ENCODE measurements around the gene CCDC33.

Gene CCDC33

DNA sequence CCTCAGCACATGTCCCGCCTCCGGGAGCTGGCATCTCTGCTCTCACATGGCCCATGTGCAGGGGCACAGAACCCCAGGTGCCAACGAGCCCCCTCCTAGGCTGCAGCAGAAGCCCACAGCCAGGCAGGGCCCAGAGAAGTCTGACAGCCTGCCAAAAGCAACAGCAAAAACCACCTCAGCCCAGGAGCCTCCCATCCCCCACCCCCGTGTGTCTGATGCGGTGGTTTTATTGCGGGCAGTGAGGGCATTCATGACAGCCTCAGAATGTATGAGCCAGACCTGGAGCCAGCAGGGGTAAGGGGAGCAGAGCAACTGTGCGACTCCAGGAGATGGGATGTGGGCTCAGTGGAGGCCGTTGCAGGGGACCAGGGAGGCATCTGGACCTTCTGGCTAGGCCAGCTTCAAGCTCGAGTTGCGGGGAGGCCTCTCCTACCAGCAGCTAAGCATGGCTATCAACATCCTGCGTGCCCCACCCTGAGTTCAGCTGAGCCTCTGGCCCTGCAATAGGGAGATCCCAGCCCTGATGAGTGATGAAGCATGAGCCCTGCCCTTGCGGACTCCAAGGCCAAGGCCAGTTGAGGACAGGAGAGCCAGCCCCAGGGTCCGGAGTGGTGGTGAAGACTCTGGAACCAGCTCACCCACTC, 78.8 kb downstream of the CCDC33 start:
- no peak for DNase-seq (ENCODE audit: low spot score)

DNA sequence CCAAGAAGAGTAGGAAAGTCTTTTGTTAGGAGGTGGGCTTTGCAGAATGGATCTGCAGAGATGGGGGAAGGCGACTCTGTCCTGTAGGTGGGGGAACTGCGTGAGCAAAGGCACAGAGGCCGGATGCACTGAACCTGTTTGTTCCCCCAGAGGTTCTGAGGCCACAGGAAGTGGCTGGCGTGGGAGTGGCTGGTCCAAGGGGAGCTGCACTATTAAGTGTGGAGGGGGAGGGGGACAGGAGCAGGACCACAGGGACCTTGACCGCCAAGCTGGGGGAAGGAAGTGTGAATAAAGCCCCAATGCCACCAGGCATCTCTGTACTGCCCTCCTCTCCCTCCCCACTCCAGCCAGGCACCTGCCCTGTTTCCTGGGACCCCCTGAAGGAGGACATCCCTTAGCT, 79.5 kb downstream of the CCDC33 start:
- no peak for DNase-seq (ENCODE audit: low spot score)

DNA sequence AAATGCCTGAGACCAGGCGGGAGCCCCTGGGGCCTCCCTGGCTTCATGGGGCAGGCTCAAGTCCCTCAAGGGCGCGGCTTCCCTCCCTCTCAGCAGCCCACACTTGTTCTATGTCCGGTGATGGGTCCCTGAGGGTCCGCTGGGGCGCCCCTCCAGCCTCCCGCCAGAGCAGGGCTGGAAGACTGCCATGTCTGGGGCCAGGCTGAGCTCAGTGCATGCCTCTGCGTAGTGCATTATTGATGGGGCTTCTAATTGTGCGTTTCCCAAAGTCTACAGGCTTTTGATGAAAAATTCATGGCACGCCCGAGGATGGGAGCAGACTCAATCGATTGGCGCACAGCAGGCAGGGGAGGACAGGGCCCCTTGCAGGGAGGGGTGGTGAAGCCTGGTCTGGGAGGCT, 80.0 kb downstream of the CCDC33 start:
- DNase-seq (ENCODE audit: low spot score), result no peak

DNA sequence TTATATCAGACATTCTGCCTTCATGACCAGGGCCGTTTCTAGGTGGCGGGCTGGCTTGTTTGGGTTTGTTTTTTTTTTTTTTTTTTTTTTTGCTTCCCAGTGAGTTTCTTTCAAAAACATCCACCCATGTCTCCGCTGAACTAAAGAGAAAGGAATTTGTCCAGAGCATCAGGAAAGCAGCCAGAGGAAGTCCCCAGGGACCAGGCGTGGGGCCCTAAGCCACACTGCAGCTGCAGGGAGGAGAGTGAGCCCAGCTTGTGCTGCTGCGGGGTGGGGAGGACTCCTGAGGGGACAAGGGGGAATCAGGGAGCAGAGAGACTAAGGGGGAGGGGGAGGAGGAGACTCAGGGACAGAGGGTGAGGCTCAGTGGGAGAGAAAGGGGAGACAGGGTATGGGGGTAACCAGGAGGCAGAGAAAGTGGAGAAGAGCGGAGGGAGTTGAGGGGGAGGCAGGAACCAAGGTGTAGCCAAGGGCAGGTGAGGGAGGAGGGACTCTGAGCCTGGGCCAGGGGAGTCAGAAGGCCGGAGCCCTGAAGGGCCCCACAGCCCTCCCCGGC, 81.8 kb downstream of the CCDC33 start:
- no peak for DNase-seq (ENCODE audit: low spot score)

- no peak for DNase-seq (ENCODE audit: low spot score)
Observed at GRCh38 chr15:74318376-74319137, 82.4 kb downstream of the CCDC33 start.

DNA sequence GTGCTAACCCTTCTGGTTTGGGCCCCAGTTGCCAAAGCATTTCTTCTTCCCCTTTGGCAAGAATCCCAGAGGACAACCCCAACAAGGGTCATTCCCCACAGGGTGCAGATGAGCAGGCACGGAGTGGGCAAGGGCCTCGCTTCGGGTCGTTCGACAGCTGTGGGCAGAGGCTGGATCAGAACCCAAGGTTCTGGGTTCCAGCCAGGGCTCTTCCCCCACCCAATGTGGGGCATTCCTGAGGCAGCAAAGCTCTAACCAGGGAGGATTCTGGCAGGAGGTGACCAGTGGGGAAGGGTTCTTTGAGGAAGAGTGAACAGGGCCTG, 83.0 kb downstream of the CCDC33 start:
- DNase-seq (ENCODE audit: low spot score), result no peak

- no peak for DNase-seq (ENCODE audit: low spot score)
Observed at GRCh38 chr15:74319596-74320351, 83.6 kb downstream of the CCDC33 start.

DNA sequence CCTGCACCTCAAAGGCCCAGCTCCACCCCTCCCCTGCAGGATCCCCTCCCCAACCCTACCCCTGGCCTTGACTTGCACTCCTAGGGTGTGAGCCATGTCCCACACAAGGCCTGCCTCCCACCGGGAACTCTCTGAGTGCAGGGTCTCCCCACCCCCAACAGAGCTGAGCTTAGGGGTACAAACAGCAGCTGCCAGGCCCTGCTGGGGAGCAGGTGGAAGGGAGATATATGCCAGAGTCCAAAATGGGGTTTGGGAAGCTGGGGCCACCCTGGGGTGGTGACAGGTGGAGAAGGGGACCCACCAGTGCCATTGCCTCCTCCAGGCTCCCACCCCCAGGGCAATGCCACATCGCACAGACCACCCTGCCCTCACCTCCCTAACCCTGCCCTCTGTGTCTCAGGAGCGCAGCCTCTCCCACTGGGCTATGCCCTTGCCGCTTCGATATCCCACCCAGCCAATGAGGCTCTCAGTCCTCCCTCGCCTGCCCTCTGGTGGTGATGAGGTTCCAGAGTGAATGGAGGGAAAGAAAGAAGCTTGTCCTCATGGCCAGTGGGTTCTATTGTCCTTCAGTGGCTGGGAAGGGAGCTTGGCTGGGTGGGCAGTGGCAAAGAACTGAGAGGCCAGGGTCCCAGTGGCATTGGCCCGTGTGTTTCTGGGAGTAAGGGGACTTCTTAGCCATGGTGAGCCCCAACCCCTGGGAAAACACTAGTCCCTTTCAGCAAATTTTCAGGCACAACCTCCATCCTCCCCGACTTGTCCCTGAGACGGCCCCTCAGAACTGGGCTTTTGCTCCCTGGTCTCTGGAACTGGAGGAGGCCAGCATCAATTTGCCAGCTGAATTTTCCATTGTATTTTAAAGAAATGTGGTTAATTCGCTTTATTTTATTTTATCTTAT, 84.5 kb downstream of the CCDC33 start:
- DNase-seq (ENCODE audit: low spot score), result peak; percentile 71

- DNase-seq (ENCODE audit: low spot score), result peak; percentile 89
Observed at GRCh38 chr15:74322558-74323180, 86.5 kb downstream of the CCDC33 start.

DNA sequence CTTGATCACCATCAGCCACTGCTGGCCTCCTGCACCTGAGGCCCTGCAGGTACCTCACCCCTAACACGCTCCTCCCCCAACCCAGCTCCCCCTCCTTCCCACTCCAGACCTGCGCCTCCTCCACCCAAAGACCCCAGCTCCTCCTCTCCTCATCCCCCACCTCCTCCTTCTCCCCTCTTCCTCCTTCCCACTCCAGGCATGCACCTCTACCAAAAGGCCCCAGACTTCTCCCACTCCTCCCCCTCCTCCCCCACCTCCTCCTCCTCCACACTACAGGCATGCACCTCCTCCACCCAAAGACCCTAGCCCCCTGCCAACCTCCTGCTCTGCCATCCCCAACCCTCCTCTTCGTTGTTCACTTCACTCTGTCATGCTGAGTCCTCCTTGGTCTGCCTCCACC, 88.6 kb downstream of the CCDC33 start:
- no peak for DNase-seq (ENCODE audit: low spot score)

DNA sequence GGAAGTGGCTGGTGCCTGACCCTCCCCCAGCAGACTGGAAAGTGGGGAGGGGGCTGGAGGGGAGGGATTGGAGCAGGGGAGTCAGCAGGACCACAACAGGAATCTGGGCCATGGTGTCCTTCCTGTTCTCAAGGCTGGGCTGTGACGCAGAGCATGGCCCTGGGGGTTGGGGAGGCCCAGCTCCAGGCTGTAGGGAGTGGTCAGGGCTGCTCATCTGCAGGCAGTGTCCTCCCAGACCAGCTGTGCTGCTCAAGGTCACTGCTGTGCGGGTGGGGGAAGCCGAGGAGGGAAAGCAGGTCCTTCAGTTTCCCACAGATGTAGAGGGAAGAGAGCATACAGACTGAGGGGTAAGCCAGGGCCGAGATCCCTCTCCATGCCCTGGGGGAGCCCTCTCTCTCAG, 90.6 kb downstream of the CCDC33 start:
- no peak for DNase-seq (ENCODE audit: low spot score)

GRCh38 chr15:74327756-74328155, 91.6 kb downstream of the CCDC33 start:
- DNase-seq (ENCODE audit: low spot score), result no peak

- no peak for DNase-seq (ENCODE audit: low spot score)
Observed at GRCh38 chr15:74328331-74329056, 92.4 kb downstream of the CCDC33 start.

DNA sequence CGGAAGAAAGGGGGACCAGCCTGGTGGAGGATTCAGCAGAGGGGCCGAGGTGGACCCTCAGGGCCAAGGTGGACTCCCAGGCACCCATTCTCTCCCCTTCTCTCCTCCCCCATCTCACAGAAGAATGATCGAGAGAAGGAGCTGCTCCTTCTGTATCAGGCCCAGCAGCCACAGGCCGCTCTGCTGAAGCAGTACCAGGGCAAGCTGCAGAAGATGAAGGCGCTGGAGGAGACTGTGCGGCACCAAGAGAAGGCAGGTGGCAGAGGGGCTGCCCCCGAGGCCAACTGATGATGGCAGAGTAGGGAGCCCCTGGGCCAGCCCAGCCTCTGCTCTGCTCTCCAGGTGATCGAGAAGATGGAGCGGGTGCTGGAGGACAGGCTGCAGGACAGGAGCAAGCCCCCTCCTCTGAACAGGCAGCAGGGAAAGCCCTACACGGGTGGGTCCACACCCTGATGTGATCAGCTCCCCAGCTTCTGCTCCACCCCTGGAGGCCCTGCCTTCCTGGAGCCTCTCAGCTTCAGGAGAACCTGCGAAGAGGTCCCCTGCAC, 94.8 kb downstream of the CCDC33 start:
- DNase-seq (ENCODE audit: low spot score), result no peak

DNA sequence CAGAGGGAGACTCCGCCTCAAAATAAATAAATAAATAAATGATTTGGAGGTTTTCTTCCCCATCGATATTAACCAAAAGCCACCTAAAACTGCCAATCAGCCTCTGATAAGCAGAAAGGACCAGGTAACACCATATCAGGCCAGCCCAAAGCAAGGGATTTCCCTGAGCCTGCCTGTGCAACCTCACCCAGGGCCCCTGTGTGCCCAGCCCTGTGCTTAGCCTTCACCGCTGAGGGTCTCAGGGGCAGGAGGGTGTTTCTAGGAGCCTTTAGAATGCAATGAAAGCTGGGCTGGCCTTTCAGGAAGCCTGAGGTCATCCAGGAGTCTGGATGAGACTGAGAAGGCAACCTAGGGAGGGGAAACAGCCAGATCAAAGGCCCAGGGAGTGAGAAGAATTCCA, 95.9 kb downstream of the CCDC33 start:
- DNase-seq (ENCODE audit: low spot score), result no peak

DNA sequence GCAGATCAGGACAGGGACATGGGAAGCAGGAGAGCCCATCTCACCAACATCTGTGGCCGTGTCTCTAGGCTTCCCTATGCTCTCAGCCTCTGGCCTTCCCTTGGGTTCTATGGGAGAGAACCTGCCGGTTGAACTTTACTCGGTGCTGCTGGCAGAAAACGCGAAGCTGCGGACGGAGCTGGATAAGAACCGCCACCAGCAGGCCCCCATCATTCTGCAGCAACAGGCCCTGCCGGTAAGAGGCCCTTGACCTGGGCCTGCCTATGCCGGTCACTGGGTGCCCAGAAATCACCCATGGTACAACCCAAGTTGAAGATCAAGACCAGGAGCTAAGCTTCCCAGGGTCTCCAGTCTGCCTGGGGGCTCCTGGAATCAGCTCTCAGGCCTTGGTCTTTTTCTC, 96.5 kb downstream of the CCDC33 start:
- DNase-seq (ENCODE audit: low spot score), result no peak

DNA sequence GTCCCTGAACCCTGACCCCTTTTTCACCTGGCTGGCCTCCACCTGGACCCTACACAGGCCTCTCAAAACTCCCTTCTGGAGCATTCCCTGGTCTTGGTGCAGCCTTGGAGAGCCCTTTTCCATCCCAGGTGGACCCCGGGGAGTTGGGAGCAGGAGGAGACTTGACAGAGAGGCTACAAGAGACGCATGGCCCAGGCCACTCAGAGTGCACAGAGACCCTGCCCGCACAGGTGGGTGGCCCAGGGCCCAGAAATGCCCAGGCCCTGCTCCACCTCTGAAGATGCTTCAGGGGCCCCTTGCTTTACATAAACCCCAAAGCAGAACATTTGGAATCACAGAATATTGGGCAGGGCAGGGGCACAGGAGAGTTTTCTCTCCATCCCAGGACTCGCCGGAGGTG, 97.0 kb downstream of the CCDC33 start:
- no peak for DNase-seq (ENCODE audit: low spot score)

DNA sequence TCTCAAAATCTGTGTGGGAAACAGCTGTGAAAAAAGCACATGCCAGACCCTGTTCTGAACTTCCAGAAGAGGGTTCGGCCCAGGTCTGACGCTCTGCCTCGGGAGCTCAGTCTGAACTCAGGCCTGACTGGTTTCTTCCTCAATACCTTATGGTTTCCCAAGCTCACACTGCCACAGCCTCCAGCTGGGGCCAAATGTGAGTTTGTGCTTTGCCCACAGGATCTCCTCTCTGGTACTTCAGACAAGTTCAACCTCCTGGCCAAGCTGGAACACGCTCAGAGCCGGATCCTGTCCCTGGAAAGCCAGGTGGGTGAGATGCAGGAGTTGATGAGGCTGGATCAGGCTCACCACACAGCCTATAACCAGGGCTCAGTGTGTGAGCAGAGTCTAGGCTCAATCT, 97.5 kb downstream of the CCDC33 start:
- DNase-seq (ENCODE audit: low spot score), result no peak

DNA sequence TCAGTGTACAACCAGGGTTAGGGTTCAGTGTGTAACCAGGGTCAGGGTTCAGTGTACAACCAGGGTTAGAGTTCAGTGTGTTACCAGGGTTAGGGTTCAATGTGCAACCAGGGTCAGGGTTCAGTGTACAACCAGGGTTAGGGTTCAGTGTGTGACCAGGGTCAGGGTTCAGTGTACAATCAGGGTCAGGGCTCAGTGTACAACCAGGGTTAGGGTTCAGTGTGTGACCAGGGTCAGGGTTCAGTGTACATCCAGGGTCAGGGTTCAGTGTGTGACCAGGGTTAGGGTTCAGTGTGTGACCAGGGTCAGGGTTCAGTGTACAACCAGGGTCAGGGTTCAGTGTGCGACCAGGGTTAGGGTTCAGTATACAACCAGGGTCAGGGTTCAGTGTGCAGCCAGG, 98.0 kb downstream of the CCDC33 start:
- DNase-seq (ENCODE audit: low spot score), result no peak

GRCh38 chr15:74335396-74335795, 99.3 kb downstream of the CCDC33 start:
- DNase-seq (ENCODE audit: low spot score), result no peak

Measured in HuH-7 (cell line).